Measurements from ENCODE around the gene TMIGD2.

The TMIGD2 gene

GRCh38 chr19:4327252-4327876, 25.2 kb upstream of the TMIGD2 start:
- peak in 1 of 2 donors; percentile 47 for DNase-seq (ENCODE audit: low read depth in 2 of 2, low spot score in 1 of 2)

DNA sequence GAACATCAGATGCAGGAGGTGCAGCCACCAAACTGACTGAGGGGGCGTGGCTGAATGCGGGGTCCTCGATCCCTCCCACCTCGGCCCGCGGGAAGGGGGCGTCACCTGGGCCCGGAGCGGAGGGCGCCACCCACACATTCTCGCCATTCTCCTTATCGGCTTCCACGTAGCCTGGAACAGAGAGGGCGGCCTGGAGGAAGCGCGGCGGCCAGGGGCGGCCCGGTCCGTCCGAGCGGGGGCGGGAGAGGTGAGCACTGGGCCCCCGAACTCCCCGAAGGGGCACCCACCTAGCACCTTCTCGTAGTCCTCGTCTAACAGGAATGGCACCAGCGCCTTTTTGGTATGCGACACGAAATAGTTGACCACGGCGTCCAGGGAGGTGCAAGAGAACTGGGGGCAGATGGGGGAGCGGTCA, 24.7 kb upstream of the TMIGD2 start:
- no peak for DNase-seq (ENCODE audit: low read depth in 2 of 2, low spot score in 1 of 2)

GRCh38 chr19:4326215-4326836, 24.1 kb upstream of the TMIGD2 start:
- no peak for DNase-seq (ENCODE audit: low read depth in 2 of 2, low spot score in 1 of 2)

GRCh38 chr19:4324228-4324627, 22.0 kb upstream of the TMIGD2 start:
- DNase-seq (ENCODE audit: low read depth in 2 of 2, low spot score in 1 of 2) = no peak

DNA sequence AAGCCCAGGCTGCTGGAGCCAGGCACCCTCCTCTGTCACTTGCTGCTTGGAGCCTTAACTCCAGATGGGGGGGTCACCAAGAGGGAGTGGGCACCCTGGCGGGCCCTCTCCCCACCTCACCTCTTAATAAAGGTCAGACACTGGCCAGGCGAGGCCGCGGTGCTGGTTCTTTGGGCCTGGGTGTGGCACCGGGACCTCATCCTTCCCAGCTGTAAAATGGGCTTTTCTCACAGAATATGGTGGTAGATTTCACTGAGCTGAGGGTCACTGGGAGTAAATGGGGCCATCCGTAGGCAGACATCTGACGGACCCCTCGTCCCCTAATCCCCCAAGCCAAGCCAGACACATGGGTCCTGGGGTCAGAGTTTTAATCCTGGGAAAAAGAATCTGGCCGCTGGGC, 21.5 kb upstream of the TMIGD2 start:
- no peak for DNase-seq (ENCODE audit: low read depth in 2 of 2, low spot score in 1 of 2)

- no peak for DNase-seq (ENCODE audit: low read depth in 2 of 2, low spot score in 1 of 2)
These were observed 20.9 kb upstream of the TMIGD2 start for GRCh38 chr19:4322942-4323665.

DNA sequence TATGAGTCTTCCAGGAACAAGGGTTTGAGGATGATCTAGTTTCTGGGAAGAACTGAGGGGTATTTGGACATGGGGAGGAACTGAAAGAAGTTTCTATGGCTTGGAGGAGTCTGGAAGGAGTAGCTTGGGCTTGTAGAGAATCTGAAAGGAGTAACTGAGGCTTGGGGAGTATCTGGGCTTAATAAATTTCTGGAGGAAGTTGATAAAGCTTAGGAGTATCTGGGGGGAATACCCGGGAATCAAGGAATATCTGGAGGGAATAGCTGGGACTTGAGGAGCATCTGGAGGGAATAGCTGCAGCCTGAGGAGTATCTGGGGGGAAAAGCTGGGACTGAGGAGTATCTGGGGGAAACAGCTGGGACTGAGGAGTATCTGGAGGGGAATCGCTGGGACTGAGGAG, 18.2 kb upstream of the TMIGD2 start:
- no peak for DNase-seq (ENCODE audit: low read depth in 2 of 2, low spot score in 1 of 2)

- no peak for DNase-seq (ENCODE audit: low read depth in 2 of 2, low spot score in 1 of 2)
These were observed 17.0 kb upstream of the TMIGD2 start for GRCh38 chr19:4319067-4319718.

DNA sequence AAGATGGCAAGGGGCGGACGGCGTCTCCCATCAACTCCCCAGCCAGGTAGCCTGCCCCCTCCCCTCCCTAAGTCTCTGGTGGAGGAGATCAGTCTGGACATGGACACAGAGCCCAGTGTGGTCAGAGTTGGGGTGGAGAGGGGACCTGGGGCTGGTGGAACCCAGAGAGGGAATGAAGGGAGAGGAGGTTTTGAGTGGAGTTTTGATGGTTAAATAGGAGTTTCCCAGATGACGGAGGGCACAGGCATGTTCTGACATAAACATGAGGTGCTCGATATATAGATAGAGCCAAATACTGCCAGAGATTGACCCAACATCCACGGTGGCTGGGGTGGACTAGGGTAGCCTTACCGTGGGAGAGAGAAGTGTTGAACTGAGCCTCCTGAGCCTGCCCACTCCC, 16.3 kb upstream of the TMIGD2 start:
- DNase-seq (ENCODE audit: low read depth in 2 of 2, low spot score in 1 of 2) = no peak

DNA sequence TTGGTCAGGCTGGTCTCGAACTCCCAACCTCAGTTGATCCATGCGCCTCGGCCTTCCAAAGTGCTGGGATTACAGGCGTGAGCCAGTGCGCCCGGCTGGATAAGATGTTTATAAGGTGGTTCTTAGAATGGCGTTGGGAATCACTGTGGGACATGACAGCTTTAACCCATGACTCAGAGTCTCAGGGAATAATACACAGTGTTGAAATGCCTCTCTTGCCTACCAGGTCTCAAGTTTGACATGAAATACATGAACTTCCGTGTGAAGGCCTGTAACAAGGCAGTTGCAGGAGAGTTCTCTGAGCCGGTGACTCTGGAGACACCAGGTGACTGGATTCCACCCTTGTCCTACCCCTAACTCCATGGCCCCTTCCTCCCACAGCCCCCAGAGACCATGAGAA, 14.8 kb upstream of the TMIGD2 start:
- DNase-seq (ENCODE audit: low read depth in 2 of 2, low spot score in 1 of 2) = no peak

DNA sequence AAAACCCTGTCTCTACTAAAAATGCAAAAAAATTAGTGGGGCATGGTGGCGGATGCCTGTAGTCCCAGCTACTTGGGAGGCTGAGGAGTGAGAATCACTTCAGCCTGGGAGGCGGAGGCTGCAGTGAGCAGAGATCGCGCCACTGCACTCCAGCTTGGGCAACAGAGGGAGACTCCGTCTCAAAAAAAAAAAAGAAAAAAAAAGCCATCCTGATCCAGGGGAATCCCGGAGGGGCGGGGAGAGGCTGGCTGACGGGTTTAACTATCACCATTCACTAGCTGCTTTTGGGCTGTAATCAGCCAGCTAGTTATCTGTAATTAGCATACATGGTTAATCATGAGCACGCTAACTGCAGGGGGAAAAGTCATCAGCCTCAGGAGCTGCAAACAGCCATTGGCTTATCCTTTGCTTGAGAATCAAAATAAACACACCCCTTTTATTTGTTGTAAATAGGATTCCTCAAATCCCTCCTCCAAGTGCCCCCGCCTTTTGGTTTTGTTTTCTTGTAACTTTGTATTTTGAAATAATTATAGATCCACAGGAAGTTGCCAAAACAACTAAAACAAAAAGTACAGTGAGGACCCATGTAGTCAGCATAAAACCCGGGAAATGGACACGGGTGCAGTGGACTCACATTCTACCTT, 11.8 kb upstream of the TMIGD2 start:
- DNase-seq (ENCODE audit: low read depth in 2 of 2, low spot score in 1 of 2) = no peak

- no peak for DNase-seq (ENCODE audit: low read depth in 2 of 2, low spot score in 1 of 2)
These were observed 8.3 kb upstream of the TMIGD2 start for GRCh38 chr19:4310247-4311121.

DNA sequence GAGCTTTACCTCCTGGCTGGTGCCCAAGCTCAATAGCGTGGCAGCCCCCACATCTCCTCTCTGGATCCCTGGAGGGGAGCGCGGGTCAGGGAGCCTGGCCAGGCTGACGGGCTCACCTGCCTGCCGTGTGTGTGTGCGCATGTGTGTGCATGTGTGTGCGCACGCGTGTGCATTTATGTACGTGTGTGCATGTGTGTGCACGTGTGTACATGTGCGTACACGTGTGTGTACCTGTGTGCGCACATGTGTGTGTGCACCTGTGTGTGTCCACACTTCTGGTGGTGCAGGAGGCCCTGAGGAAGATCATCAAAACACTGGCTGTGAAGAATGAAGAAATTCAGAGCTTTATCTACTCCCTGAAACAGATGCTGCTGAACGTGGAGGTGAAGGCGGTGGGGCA, 3.5 kb upstream of the TMIGD2 start:
- DNase-seq (ENCODE audit: low read depth in 2 of 2, low spot score in 1 of 2) = no peak

GRCh38 chr19:4305257-4305612, 3.0 kb upstream of the TMIGD2 start:
- no peak for DNase-seq (ENCODE audit: low read depth in 2 of 2, low spot score in 1 of 2)

GRCh38 chr19:4304538-4305256, 2.5 kb upstream of the TMIGD2 start, which contains the start of gene FSD1:
TSS of gene FSD1 (plus strand) at chr19:4304598. CDS start at chr19:4304747, 149 bp downstream.
- no peak for DNase-seq (ENCODE audit: low read depth in 2 of 2, low spot score in 1 of 2)

DNA sequence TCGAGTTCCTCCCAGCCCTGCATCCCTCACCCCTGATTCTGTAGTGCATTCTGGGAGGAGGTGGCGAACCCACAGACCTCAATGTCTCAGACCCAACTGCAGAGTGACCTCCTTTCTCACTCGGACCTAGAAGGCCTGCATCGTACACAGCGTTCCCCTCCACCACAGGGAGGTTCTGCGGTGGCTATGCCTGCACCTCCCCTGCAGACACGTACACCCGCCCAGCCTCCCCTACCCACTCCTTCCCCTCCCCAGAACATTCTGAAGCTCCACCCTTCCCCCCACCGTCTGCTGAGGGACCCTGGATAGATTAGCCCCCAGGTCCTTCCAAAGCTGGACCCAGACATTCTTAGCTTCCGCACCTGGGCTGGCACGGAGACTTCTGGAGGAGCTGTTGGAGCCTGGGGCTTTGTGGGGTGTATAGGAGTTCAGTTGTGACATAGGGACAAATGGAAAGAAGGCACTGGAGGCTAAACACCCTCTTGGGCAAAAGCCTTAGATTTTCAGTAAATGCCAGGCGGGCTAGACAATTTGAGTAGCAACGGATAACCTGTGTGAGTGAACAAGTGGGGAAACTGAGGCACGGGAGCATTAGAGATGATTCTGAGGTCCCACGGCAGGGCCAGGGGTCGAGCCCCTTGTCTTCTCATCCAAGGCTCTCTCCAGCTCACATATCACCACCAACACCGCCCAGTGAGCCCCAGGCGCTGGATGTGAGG, 1.8 kb upstream of the TMIGD2 start:
- DNase-seq (ENCODE audit: low read depth in 2 of 2, low spot score in 1 of 2) = no peak

GRCh38 chr19:4301590-4302242, 473 bp downstream of the TMIGD2 start:
- DNase-seq (ENCODE audit: low read depth in 2 of 2, low spot score in 1 of 2) = no peak

- no peak for DNase-seq (ENCODE audit: low read depth in 2 of 2, low spot score in 1 of 2)
These were observed 1.6 kb downstream of the TMIGD2 start for GRCh38 chr19:4300589-4300988.
